Suprapubic skin (tissue), 4 donors: ENCODE data around the gene TNS3. TPM values are rescaled to one million over a fixed set of nuclear protein-coding genes. Genes with fewer than 3 reads are reported as not detected.

Experiments
- DNase-seq, 2 donors: peaks; one replicate each; pipeline ENCODE4 v3.0.0-alpha.2; 2019; ENCODE audit warnings: low spot score in 2 of 2
- H3K27ac ChIP-seq: fragments of 200-600 bp; sonication (generic); one replicate; pipeline ENCODE4 v1.5.1; 2019
- H3K27me3 ChIP-seq: fragments of 200-600 bp; sonication (generic); one replicate; pipeline ENCODE4 v1.5.1; 2019
- H3K36me3 ChIP-seq: fragments of 200-600 bp; sonication (generic); one replicate; pipeline ENCODE4 v1.5.1; 2019
- H3K4me1 ChIP-seq: fragments of 200-600 bp; sonication (generic); one replicate; pipeline ENCODE4 v1.5.1; 2019
- H3K4me3 ChIP-seq: fragments of 200-600 bp; sonication (generic); one replicate; pipeline ENCODE4 v1.5.1; 2019; ENCODE audit warnings: mild to moderate bottlenecking
- H3K9me3 ChIP-seq: fragments of 200-600 bp; sonication (generic); one replicate; pipeline ENCODE4 v1.5.1; 2019
- CTCF ChIP-seq, 2 donors: fragments of 200-600 bp in 1 of 2; fragments of 450-650 bp in 1 of 2; sonication (generic) in 1 of 2; IDR thresholded peaks; one replicate each; pipeline ENCODE4 v1.5.1; 2016 to 2019; ENCODE audit warnings: antibody characterized with exemption in 2 of 2, mild to moderate bottlenecking in 1 of 2, moderate library complexity in 1 of 2
- EP300 ChIP-seq: sonication (generic); formaldehyde crosslinking; IDR thresholded peaks from one replicate; pipeline ENCODE4 v1.6.1; 2017; ENCODE audit warnings: antibody characterized with exemption
- POLR2A ChIP-seq, 2 donors: fragments of 450-650 bp; IDR thresholded peaks; one replicate each; pipeline ENCODE4 v1.6.1; 2017; ENCODE audit warnings: antibody characterized with exemption in 2 of 2, mild to moderate bottlenecking in 2 of 2, moderate library complexity in 2 of 2
- POLR2AphosphoS5 ChIP-seq, 3 donors: sonication (generic); formaldehyde crosslinking; IDR thresholded peaks; one replicate each; pipeline ENCODE4 v1.6.1; 2017; ENCODE audit warnings: antibody characterized with exemption in 3 of 3
- WGBS: methylation state at CpG from one replicate; pipeline ENCODE4 v1.1.5; 2018; 5-methylcytosine and 5-hydroxymethylcytosine counted together
- total RNA-seq, 4 donors: library from RNA; depleted of rRNA; stranded (reverse); fragments of >200 nt; gene quantifications; one replicate each; pipeline ENCODE4 v1.1.0, GENCODE V29; 2016

The TNS3 gene
- total RNA-seq, 4 donors from 2014 or later: 14.3 to 53.0 (median 31.9) TPM

DNA sequence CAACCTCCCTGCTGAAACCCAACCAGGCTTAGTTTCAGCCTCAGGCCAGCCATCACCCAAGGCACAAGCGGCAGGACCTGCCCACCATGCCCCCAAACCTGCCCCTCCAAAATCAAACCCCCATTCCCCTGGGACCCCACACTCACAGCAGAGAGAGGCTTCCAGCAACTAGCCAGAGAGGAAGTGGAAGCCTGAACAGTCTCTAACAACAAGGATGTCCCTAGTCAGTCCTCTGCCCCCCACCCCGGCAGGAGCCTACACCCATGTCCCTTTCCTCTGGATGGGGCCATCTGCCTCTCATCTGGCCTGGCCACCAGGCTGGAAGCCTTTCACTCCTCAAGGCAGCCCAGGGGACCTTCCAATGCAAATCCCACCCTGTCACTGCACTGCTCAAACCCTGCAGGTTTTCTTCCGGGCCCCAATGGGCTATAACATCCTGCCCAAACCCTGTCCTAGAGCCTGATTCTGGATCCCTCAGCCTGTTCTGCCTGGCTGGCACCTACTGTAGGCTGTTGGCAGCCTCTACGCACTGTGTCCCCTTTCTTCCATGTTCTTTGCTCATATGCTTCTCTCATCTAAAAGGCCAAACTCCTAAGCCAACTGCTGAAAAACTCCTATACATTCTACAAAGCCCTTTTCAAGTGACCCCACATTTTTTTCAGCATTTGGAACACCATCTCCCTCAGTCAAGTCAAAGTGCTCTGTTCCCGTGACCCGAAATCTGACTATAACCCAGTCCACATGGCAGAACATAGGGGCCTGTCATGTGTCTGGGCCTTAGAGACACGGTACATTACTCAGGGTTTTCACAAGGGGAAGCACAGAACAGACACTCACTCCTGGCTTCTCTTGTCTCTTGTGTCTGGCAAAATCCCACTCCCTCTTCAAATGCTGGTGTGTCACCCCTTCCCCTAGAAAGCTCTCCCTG lies 253.3 kb downstream of the TNS3 start:
- Histone ChIP-seq H3K27ac (peak overlapping the region; percentile 78), H3K4me1 (peaks cover 41% of the 10 kb centered on the region), H3K27me3 (no peaks in the 10 kb centered on the region), H3K9me3 (no peaks in the 10 kb centered on the region), H3K36me3 (no peaks in the 10 kb centered on the region), H3K4me3 (peak overlapping the region; percentile 33)
- WGBS: 53% methylated on average over 7 of the region's 7 CpGs
- DNase-seq: peak in 1 of 2 donors; percentile 50
- TF ChIP-seq CTCF (IDR thresholded peaks at IDR 0.05) (no peak), POLR2AphosphoS5 (IDR thresholded peaks at IDR 0.05) (no peak), POLR2A (IDR thresholded peaks at IDR 0.05) (no peak), EP300 (no peak)

GRCh38 chr7:47327698-47328391 lies 254.1 kb downstream of the TNS3 start:
- peak overlapping the region; percentile 78 for H3K27ac ChIP-seq
- H3K4me3 ChIP-seq: peak overlapping the region; percentile 33
- no peaks in the 10 kb centered on the region for H3K36me3 ChIP-seq
- no peak for TF ChIP-seq EP300
- TF ChIP-seq POLR2A (IDR thresholded peaks at IDR 0.05): no peak
- peak in 1 of 3 donors; percentile 3 for TF ChIP-seq POLR2AphosphoS5 (IDR thresholded peaks at IDR 0.05)
- peak in 1 of 2 donors; percentile 83 for DNase-seq
- no peaks in the 10 kb centered on the region for H3K27me3 ChIP-seq
- peaks cover 38% of the 10 kb centered on the region for H3K4me1 ChIP-seq
- H3K9me3 ChIP-seq: no peaks in the 10 kb centered on the region
- WGBS: 23% methylated on average over 11 of the region's 24 CpGs

DNA sequence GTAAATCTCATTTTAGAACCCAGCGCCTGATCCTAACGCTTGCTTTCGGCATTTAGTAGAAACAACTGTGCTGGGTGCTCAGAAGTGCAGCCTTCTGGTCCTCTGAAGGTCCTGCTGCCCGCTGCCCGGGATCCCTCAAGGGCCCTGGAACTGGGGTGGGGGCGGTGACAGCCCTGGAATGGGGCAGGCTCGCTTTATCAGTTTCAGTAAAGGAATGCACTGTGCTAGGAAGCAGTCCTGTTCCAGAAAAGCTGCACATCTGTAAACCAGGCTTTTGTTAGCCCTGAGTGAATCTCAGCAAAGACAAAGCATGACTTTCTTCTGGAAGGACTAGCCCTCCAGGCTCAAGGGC lies 254.6 kb downstream of the TNS3 start:
- TF ChIP-seq POLR2AphosphoS5 (IDR thresholded peaks at IDR 0.05): no peak
- no peak for DNase-seq
- 49% methylated on average over 7 of the region's 7 CpGs for WGBS
- Histone ChIP-seq H3K4me1 (peaks cover 38% of the 10 kb centered on the region), H3K27ac (peak overlapping the region; percentile 78), H3K27me3 (no peaks in the 10 kb centered on the region), H3K36me3 (no peaks in the 10 kb centered on the region), H3K9me3 (no peaks in the 10 kb centered on the region), H3K4me3 (peak overlapping the region; percentile 33)

DNA sequence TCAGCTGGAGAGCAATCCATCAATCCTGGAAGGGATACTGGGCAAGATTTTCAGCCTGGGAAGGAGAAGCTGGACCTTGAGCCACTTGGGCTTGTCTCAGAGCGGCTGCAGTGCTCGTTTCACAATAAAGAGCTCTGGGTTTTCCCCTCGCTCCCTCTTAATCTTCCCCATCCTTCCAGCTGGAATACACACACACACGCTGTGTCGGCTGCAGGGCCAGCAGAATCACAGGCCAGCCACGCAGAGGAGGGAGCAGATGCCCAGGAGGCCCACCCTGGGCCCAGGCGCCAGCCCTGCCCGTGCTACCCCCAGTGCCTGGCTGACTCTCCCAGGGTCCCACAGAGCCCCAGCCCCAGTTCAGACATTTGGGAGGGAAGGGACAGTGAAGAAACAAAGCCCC lies 255.1 kb downstream of the TNS3 start:
- no peaks in the 10 kb centered on the region for H3K36me3 ChIP-seq
- H3K9me3 ChIP-seq: no peaks in the 10 kb centered on the region
- no peak for DNase-seq
- TF ChIP-seq POLR2AphosphoS5 (IDR thresholded peaks at IDR 0.05) (no peak), POLR2A (IDR thresholded peaks at IDR 0.05) (no peak), EP300 (no peak), CTCF (IDR thresholded peaks at IDR 0.05) (no peak)
- H3K4me3 ChIP-seq: peak overlapping the region; percentile 33
- peaks cover 36% of the 10 kb centered on the region for H3K4me1 ChIP-seq
- H3K27ac ChIP-seq: peak overlapping the region; percentile 78
- WGBS: 66% methylated on average over 4 of the region's 8 CpGs
- H3K27me3 ChIP-seq: no peaks in the 10 kb centered on the region

DNA sequence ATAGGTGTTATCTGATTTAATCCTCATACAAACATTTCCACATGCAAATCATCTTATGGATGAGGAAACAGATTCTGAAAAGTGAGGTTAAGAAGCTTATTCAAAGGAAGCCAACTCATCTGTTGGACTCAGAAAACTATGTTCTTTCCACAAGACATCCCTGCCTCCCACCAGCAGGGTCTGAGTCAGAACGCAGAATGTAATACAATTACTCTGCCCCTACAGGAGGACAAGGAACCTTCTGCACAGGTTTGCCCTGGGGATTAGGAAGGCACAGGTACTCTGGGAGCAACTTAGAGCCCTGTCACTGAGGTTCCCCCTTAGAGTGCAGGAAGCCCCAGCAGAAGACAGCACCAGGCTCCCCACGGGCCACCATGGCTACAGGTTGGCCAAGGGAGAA lies 255.7 kb downstream of the TNS3 start:
- Histone ChIP-seq H3K36me3 (no peaks in the 10 kb centered on the region), H3K9me3 (no peaks in the 10 kb centered on the region), H3K4me3 (no peak overlapping the region), H3K27me3 (no peaks in the 10 kb centered on the region), H3K4me1 (peaks cover 36% of the 10 kb centered on the region), H3K27ac (no peak overlapping the region)
- DNase-seq: no peak
- TF ChIP-seq POLR2A (IDR thresholded peaks at IDR 0.05) (no peak), POLR2AphosphoS5 (IDR thresholded peaks at IDR 0.05) (no peak), EP300 (no peak), CTCF (IDR thresholded peaks at IDR 0.05) (no peak)
- 64% methylated on average over 2 of the region's 2 CpGs for WGBS

DNA sequence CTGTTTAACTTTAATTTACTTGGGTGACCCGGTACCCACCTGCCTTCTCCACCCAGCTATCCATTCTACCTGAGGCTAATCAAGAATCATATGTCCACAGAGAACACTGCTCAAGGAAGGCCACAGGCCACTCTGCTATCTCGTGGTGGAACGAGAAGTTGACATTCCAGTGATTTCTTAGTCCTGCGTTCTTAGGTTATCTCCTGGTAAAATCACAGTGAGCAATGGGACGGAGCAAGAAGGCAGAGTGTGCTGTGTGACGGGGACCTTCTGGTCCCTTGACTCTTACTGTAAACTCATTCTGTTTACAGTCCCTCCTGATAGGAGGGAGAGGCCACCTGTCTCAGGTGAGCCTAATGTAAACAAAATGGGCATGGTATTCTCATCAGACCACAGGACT lies 256.6 kb downstream of the TNS3 start:
- Histone ChIP-seq H3K4me1 (peaks cover 36% of the 10 kb centered on the region), H3K36me3 (no peaks in the 10 kb centered on the region), H3K27me3 (no peaks in the 10 kb centered on the region), H3K9me3 (no peaks in the 10 kb centered on the region), H3K27ac (no peak overlapping the region), H3K4me3 (no peak overlapping the region)
- TF ChIP-seq CTCF (IDR thresholded peaks at IDR 0.05) (no peak), POLR2AphosphoS5 (IDR thresholded peaks at IDR 0.05) (no peak)
- 99% methylated on average over 6 of the region's 6 CpGs for WGBS
- DNase-seq: no peak
